AG10803 (cell line): ENCODE data around the gene SAP25.
"Not testable (repeated sequence)": the region's sequence is repeated elsewhere in the genome, so short reads cannot be mapped to it uniquely, and the experiment has no call there.

ENCODE experiments used
- DNase-seq: peaks from one replicate; pipeline ENCODE4 v3.0.0; 2010; ENCODE audit warnings: low read depth
- H3K4me3 ChIP-seq: 2 replicates; pipeline ENCODE4 v1.5.1; 2011; ENCODE audit warnings: mild to moderate bottlenecking, low read length, control low read depth
- TF ChIP-seq, protein P1 (sequence below): conservative IDR thresholded peaks from 2 replicates; pipeline ENCODE4 v1.5.1; 2011; ENCODE audit warnings: mild to moderate bottlenecking, low read length, control low read depth, inconsistent platforms

SAP25 gene

DNA sequence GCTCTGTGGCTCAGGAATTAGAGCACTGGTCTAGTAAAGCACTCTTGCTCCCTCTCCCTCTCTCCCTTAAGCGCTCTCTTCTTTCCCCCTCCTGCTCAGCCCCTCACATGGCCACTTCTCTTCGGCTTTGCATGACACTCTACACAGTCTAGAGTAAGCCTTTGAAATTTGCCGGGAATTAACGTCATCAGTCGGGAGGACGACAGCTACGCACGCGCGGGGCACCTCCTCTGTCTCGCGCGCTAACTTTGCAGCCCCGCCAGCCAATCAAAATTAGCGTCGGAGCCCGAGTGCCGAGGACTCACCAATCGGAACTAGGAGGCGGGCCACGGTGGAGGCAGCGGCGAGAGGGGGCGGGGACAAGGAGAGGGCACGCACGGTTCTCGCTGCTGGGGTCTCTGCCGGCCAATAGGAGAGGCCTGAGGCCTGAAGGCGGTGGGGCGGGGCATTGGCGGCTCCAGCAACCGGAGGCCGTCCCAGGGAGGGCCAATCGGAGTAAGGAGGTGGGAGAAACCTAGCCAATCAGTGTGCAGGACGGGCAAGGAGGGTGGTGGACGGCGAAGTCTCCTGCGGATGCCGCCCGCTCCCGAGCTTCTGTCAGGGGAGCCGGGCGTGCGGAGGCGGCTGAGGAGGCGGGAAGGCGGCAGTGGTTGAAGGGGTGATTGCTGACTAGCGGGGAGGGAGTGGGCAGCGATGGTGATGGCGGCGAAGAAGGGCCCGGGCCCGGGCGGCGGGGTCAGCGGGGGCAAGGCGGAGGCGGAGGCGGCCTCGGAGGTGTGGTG is 34.9 kb downstream of the SAP25 start, which contains the start of gene AGFG2:
AGFG2 (plus strand) TSS at position 550 of the 782 bp plus-strand sequence; CDS start at position 694, 144 bp downstream.
- H3K4me3 ChIP-seq = peak within 1 kb of the TSS; percentile 75
- DNase-seq = peak; percentile 99
- TF ChIP-seq, protein P1, sequence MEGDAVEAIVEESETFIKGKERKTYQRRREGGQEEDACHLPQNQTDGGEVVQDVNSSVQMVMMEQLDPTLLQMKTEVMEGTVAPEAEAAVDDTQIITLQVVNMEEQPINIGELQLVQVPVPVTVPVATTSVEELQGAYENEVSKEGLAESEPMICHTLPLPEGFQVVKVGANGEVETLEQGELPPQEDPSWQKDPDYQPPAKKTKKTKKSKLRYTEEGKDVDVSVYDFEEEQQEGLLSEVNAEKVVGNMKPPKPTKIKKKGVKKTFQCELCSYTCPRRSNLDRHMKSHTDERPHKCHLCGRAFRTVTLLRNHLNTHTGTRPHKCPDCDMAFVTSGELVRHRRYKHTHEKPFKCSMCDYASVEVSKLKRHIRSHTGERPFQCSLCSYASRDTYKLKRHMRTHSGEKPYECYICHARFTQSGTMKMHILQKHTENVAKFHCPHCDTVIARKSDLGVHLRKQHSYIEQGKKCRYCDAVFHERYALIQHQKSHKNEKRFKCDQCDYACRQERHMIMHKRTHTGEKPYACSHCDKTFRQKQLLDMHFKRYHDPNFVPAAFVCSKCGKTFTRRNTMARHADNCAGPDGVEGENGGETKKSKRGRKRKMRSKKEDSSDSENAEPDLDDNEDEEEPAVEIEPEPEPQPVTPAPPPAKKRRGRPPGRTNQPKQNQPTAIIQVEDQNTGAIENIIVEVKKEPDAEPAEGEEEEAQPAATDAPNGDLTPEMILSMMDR = no peak

- no peak for DNase-seq
- peak overlapping the region; percentile 56 for H3K4me3 ChIP-seq
- TF ChIP-seq, protein P1 = no peak
Observed at GRCh38 chr7:100538348-100538653, 35.4 kb downstream of the SAP25 start.

DNA sequence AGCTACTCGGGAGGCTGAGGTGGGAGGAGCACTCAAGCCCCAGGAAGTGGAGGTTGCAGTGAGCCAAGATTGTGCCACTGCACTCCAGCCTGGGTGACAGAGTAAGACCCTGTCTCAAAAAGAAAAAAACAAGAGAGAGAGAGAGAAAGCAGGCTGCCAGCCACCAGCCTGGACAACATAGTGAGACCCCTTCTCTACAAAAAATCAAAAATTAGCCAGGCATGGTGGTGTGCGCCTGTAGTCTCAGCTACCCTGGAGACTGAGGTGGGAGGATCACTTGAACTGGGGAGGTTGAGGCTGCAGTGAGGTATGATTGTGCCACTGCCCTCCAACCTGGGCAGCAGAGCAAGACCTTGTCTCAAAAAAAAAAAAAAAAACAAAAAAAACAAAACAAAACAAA is 37.0 kb downstream of the SAP25 start:
- DNase-seq, H3K4me3 ChIP-seq: not testable (repeated sequence)

DNA sequence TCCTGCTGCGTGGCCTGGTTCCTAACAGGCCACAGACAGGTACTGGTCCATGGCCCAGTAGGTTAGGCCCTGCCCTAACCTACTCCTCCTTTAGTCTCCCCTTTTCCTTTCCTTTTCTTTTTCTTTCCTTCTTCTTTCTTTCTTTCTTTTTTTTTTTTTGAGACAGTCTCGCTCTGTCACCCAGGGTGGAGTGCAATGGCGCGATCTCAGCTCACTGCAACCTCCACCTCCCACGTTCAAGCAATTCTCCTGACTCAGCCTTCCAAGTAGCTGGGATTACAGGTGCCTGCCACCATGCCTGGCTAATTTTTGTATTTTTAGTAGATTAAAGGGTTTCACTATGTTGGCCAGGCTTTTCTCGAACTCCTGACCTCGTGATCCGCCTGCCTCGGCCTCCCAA is 37.7 kb downstream of the SAP25 start:
- DNase-seq, H3K4me3 ChIP-seq: not testable (repeated sequence)

- DNase-seq = no peak
- H3K4me3 ChIP-seq = no peak overlapping the region
- TF ChIP-seq, protein P1 = no peak
Observed at GRCh38 chr7:100532165-100533022, 41.3 kb downstream of the SAP25 start.

DNA sequence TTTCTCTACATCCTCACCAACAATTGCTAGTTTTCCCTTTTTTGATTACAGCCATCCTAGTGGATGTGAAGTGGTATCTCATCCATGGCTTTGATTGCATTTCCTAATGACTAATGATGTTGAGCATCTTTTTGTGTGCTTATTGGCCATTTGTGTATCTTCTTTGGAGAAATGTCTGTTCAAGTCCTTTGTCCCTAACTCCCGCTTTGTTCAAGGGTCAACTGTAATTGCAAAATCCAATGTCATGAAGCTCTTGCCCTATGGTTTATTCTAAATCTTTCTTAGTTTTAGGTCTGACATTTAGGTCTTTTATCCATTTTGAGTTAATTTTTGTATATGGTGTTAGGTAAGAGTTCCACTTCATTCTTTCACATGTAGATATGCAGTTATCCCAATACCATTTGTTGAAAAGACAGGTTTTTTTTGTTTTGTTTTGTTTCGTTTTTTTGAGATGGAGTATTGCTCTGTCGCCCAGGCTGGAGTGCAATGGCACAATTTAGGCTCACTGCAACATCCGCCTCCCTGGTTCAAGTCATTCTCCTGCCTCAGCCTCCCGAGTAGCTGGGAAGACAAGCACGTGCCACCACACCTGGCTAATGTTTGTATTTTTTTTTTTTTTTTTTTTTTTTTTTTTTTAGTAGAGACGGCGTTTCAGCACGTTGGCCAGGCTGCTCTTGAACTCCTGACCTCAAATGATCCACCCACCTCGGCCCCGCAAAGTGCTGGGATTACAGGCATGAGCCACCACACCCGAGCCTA is 45.4 kb downstream of the SAP25 start:
- H3K4me3 ChIP-seq, DNase-seq: not testable (repeated sequence)

DNA sequence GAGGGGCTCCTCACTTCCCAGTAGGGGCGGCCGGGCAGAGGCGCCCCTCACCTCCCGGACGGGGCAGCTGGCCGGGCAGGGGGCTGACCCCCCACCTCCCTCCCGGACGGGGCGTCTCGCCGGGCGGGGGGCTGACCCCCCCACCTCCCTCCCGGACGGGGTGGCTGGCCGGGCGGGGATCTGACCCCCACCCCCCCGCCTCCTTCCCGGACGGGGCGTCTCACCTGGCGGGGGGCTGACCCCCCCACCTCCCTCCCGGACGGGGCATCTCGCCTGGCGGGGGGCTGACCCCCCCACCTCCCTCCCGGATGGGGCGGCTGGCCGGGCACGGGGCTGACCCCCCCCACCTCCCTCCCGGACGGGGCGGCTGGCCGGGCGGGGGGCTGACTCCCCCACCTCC is 50.5 kb downstream of the SAP25 start:
- H3K4me3 ChIP-seq, DNase-seq: not testable (repeated sequence)
